Large intestine (tissue), 3 donors: Measurements from ENCODE around the gene LARP4. TPM values are rescaled to one million over a fixed set of nuclear protein-coding genes. Genes with fewer than 3 reads are reported as not detected.
"Not testable (repeated sequence)": the region's sequence is repeated elsewhere in the genome, so short reads cannot be mapped to it uniquely, and the experiment has no call there.

Experiments used
- DNase-seq, 2 donors: peaks; one replicate each; pipeline versions ENCODE4 v3.0.0 to v3.0.0-alpha.2; 2013
- H3K27ac ChIP-seq: one replicate; pipeline ENCODE4 v1.5.1; 2013; ENCODE audit warnings: low read length
- H3K27me3 ChIP-seq: 2 replicates; pipeline ENCODE4 v1.6.1; 2013; ENCODE audit warnings: low read length; ENCODE audit not compliant: control insufficient read depth, insufficient read depth
- H3K36me3 ChIP-seq: 2 replicates; pipeline ENCODE4 v1.6.1; 2013; ENCODE audit warnings: low read length; ENCODE audit not compliant: control insufficient read depth, insufficient read depth
- H3K4me1 ChIP-seq: one replicate; pipeline ENCODE4 v1.6.1; 2013; ENCODE audit warnings: low read length; ENCODE audit not compliant: control insufficient read depth, insufficient read depth
- H3K4me3 ChIP-seq: one replicate; pipeline ENCODE4 v1.5.1; 2013; ENCODE audit warnings: low read length
- H3K9me3 ChIP-seq: one replicate; pipeline ENCODE4 v1.6.1; 2013; ENCODE audit warnings: mild to moderate bottlenecking, low read depth, low read length, moderate library complexity; ENCODE audit not compliant: control insufficient read depth
- WGBS: methylation state at CpG from one replicate; pipeline ENCODE4 v1.1.5; 2013; ENCODE audit warnings: low lambda C conversion rate; ENCODE audit not compliant: insufficient coverage; 5-methylcytosine and 5-hydroxymethylcytosine counted together
- polyA plus RNA-seq: library from polyadenylated mRNA; unstranded; fragments of 120-200 nt; gene quantifications from one replicate; pipeline ENCODE4 v1.2.1, GENCODE V29; 2013

Gene LARP4
- polyA plus RNA-seq, 1 donor, result 32.2 TPM

GRCh38 chr12:50398931-50399330 lies 1.8 kb upstream of the LARP4 start:
- Histone ChIP-seq H3K36me3 (no peaks in the 10 kb centered on the region), H3K9me3 (no peaks in the 10 kb centered on the region), H3K27ac (no peak overlapping the region), H3K4me3 (no peak overlapping the region), H3K27me3 (no peaks in the 10 kb centered on the region), H3K4me1 (peaks cover 2% of the 10 kb centered on the region)
- 94% methylated on average over 2 of the region's 4 CpGs for WGBS
- no peak for DNase-seq

GRCh38 chr12:50400104-50400637 lies 514 bp upstream of the LARP4 start:
- Histone ChIP-seq H3K36me3 (no peaks in the 10 kb centered on the region), H3K27ac (peak overlapping the region; percentile 91), H3K27me3 (no peaks in the 10 kb centered on the region), H3K4me1 (peaks cover 2% of the 10 kb centered on the region), H3K4me3 (peak overlapping the region; percentile 88), H3K9me3 (no peaks in the 10 kb centered on the region)
- WGBS, result 14% methylated on average over 4 of the region's 8 CpGs
- DNase-seq, result no peak

DNA sequence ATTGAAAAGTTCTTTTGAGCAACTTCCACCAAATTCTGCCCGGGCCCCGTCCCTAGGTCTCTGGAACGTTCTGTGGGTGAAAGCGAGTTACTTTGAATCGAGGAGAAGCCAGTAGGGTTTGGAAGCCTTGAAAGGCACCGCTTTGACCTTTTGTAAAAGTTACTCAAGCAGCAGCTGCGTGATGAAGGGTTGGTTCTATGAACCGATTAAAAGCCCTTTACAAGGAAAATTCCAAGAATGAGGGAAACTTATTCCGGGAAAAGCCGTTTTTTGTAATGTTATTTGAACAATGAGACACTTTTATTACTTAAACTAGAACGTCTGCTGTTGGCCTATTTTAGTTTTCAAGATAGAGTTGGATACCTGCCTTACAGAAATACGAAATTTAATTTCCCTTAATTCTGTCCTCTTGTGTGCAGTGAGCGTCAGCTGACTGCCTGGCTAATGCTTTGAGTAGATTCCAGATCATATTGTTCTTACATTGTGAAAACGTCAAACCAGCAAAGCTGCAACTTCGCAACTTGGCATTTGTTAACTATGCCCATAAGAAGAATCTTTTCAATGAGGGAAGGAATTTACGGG lies 906 bp downstream of the LARP4 start:
- peak overlapping the region; percentile 88 for H3K4me3 ChIP-seq
- peak; percentile 16 to 49 for DNase-seq
- peaks cover 2% of the 10 kb centered on the region for H3K4me1 ChIP-seq
- no peaks in the 10 kb centered on the region for H3K9me3 ChIP-seq
- WGBS, result 0% methylated on average over 2 of the region's 16 CpGs
- H3K27me3 ChIP-seq, result no peaks in the 10 kb centered on the region
- H3K36me3 ChIP-seq, result no peaks in the 10 kb centered on the region
- H3K27ac ChIP-seq, result peak overlapping the region; percentile 91

DNA sequence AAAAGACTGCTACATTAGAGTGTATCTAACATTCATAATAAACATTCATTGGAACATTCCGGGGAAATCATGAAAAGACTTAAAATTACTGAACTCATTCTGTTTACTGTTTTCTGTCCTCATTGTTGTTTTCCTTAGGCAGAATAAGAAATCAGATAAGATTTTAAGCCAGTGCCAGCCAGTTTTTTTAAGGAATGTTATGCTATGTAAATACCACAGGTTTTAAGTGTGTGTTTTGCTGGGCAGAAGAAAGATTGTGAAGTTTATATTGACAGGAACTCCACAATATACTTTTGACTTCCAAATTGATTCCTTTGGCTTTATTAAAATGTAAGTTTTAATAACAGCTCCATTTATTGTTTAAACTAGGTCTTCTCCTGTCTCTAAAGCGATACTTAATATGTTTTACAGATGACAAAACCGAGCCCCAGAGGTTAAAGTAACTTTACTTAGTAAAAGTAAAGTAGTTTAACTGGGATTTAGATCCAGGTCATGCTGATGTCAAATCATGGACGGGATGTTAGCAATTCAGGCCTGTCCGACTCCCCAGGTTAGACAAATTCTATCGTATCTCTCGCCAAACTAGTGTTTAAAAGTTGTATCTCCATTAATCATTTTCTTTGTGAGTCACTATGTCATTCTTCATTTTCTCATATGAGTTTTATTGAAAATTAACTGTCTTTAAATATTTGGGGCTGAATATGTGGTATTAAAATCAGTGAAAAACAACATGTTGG lies 1.7 kb downstream of the LARP4 start:
- WGBS, result 23% methylated on average over 3 of the region's 7 CpGs
- Histone ChIP-seq H3K27me3 (no peaks in the 10 kb centered on the region), H3K4me1 (peaks cover 2% of the 10 kb centered on the region), H3K27ac (peak overlapping the region; percentile 91), H3K9me3 (no peaks in the 10 kb centered on the region), H3K36me3 (no peaks in the 10 kb centered on the region), H3K4me3 (peak overlapping the region; percentile 88)
- DNase-seq, result no peak

DNA sequence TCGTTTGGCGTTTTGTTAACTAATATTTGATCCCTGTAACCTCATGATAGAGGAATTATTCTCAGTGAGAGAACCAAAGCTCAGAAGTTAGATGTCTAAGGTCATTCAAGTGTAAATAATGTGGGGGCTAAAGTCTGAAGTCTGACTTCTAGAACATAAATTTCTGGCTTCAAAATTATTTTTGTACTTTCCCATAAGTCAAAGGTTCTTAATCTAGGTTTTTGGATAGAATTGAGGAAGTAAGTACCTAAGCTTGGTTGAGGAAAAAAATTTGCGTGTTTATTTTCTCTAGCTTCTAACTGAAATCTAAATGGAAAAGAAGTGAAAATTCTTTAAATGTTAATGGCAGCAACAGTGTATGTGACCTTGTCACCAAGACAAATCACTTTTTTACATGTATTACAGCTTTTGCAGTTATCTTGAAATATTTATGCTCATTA lies 2.3 kb downstream of the LARP4 start:
- H3K4me1 ChIP-seq, result peaks cover 2% of the 10 kb centered on the region
- peak in 1 of 2 donors; percentile 36 for DNase-seq
- peak overlapping the region; percentile 91 for H3K27ac ChIP-seq
- 63% methylated on average over 1 of the region's 3 CpGs for WGBS
- H3K27me3 ChIP-seq, result no peaks in the 10 kb centered on the region
- H3K36me3 ChIP-seq, result no peaks in the 10 kb centered on the region
- peak overlapping the region; percentile 88 for H3K4me3 ChIP-seq
- H3K9me3 ChIP-seq, result no peaks in the 10 kb centered on the region

DNA sequence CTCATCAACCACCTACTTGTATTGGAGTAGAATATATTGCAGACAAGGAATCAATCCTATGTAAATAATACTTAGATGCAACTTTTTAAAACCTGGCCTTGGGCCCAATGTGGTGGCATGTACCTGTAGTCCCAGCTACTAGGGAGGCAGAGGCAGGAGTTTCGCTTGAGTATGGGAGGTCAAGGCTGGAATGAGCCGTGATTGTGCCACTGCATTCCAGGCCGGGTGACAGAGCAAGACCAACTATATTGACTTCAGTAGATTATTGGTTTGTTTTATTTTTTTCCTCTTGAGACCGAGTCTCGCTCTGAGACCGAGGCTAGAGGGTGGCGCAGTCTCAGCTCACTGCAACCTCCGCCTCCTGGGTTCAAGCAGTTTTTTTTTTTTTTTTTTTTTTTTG lies 3.6 kb downstream of the LARP4 start:
- H3K9me3 ChIP-seq, result no peaks in the 10 kb centered on the region
- H3K27ac ChIP-seq, result no peak overlapping the region
- H3K27me3 ChIP-seq, result no peaks in the 10 kb centered on the region
- 100% methylated on average over 4 of the region's 8 CpGs for WGBS
- no peak for DNase-seq
- no peaks in the 10 kb centered on the region for H3K36me3 ChIP-seq
- peaks cover 2% of the 10 kb centered on the region for H3K4me1 ChIP-seq
- no peak overlapping the region for H3K4me3 ChIP-seq

- H3K27me3 ChIP-seq, result no peaks in the 10 kb centered on the region
- no peaks in the 10 kb centered on the region for H3K9me3 ChIP-seq
- H3K4me1 ChIP-seq, result no peaks in the 10 kb centered on the region
- no peak overlapping the region for H3K4me3 ChIP-seq
- H3K27ac ChIP-seq, result no peak overlapping the region
- DNase-seq, result no peak
- WGBS, result no CpG with 5 or more reads among the region's 9 CpGs
- peaks cover 2% of the 10 kb centered on the region for H3K36me3 ChIP-seq
Observed at GRCh38 chr12:50411051-50411660, 10.5 kb downstream of the LARP4 start.

DNA sequence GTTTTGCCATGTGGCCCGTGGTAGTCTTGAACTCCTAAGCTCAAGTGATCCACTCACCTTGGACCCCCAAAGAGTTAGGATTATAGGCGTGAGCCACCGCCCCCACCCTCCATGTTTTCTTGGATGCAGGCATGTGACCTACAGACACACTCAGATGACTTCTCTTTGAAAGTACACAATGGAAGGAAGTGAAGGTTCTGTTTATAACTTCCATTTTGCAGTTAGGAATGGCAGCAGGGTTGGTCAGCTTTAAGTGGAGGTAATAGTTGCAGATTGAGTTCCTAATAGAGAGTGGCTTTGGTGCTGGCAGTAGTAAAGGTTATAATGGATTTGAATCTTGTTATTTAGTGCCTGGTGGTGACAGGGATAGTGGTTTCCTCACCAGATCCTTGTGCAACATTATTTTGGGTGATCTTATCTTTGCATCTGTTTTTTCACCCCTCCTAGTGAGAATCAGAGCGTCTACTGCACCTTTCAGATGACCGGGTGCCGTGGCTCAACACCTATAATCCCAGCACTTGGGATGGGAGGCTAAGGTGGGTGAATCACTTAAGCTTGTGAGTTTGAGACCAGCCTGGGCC lies 15.3 kb downstream of the LARP4 start:
- no peak overlapping the region for H3K4me3 ChIP-seq
- 100% methylated on average over 1 of the region's 6 CpGs for WGBS
- H3K4me1 ChIP-seq, result no peaks in the 10 kb centered on the region
- DNase-seq, result no peak
- H3K27ac ChIP-seq, result no peak overlapping the region
- peaks cover 16% of the 10 kb centered on the region for H3K36me3 ChIP-seq
- no peaks in the 10 kb centered on the region for H3K27me3 ChIP-seq
- no peaks in the 10 kb centered on the region for H3K9me3 ChIP-seq

GRCh38 chr12:50419112-50419909 lies 18.6 kb downstream of the LARP4 start:
- no CpG with 5 or more reads among the region's 5 CpGs for WGBS
- DNase-seq, result no peak
- Histone ChIP-seq H3K4me3 (no peak overlapping the region), H3K27me3 (no peaks in the 10 kb centered on the region), H3K9me3 (no peaks in the 10 kb centered on the region), H3K36me3 (peaks cover 16% of the 10 kb centered on the region), H3K4me1 (no peaks in the 10 kb centered on the region), H3K27ac (no peak overlapping the region)

DNA sequence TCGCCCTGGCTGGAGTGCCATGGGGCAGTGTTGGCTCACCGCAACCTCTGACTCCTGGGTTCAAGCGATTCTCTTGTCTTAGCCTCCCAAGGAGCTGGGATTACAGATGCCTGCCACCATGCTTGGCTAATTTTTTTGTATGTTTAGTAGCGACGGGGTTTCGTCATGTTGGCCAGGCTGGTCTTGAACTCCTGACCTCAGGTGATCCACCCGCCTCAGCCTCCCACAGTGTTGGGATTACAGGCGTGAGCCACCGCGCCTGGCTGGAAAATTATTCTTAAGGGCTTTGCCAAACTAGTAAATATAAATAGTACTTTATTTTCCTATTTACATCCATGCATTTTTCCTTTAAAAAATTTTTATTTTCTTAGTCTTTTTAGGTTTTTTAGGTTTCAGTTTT lies 22.2 kb downstream of the LARP4 start:
- WGBS, result 100% methylated on average over 3 of the region's 10 CpGs
- not testable (repeated sequence) for H3K4me3 ChIP-seq, H3K9me3 ChIP-seq, H3K36me3 ChIP-seq, H3K27me3 ChIP-seq, H3K4me1 ChIP-seq, DNase-seq, H3K27ac ChIP-seq
